ENCODE results near the gene LTN1. TPM values are rescaled to one million over a fixed set of nuclear protein-coding genes. Genes with fewer than 3 reads are reported as not detected.

Gene LTN1
- polyA plus RNA-seq, 6 donors from 2014 or later = 18.6 to 23.5 (median 20.5) TPM

DNA sequence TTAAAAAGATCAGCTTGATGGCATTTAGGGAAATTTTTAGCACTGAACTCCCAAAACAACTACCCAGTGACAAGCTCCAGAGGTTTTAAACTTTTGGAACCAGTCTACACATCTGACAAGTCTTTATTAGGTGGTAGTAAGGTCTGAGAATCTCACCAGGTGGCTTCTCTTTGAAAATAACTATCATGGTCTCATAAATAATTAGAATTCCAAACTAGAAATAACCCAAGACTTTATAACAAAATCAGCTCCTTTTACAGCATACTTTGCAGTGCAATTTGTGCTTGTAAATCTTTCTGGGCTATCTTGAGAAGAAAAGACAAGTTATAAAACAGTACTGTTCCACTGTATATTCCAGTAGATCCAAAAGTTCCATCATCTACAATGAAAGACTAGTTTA, 108.7 kb downstream of the LTN1 start:
- Mint-ChIP-seq H3K27ac (peak overlapping the region in 1 of 6 donors; percentile 20), H3K4me3 (peak overlapping the region in 6 of 8 donors; percentile 87 to 95 (median 90)), H3K36me3 (peaks cover 0 to 6% of the 10 kb centered on the region in 2 donors), H3K4me1 (peaks cover 0 to 20% (median 19%) of the 10 kb centered on the region in 3 donors), H3K27me3 (peaks cover 0 to under 1% (median 0%) of the 10 kb centered on the region in 3 donors), H3K9me3 (peaks cover 0 to 2% (median 0%) of the 10 kb centered on the region in 7 donors)
- no peak for ATAC-seq (ENCODE audit: low read depth in 2 of 2)
- no peak for DNase-seq

DNA sequence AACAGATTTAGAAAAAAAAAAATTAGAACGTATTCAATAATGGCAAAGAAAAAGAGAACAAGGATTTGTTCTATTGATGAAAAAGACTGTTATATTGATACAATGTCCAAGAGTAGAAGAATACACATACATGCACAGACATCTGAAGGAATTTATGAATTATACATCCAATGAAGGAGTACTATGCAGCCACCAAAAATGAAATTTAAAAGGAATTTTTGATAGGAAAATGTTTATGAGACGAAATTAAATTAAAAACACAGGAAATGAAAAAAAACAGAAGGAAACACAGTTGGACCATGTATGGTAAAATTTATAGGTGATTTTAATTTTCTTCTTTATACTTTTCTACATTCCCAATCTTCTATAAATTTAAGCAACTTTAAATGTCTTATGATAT, 110.3 kb downstream of the LTN1 start:
- ATAC-seq (ENCODE audit: low read depth in 2 of 2) (no peak), DNase-seq (no peak)
- Mint-ChIP-seq H3K9me3 (peaks cover 0 to 2% (median 0%) of the 10 kb centered on the region in 7 donors), H3K27ac (no peak overlapping the region), H3K36me3 (peaks cover 4 to 10% of the 10 kb centered on the region in 2 donors), H3K4me1 (peaks cover 0 to 20% (median 17%) of the 10 kb centered on the region in 3 donors), H3K27me3 (no peaks in the 10 kb centered on the region), H3K4me3 (no peak overlapping the region)

Other genes starting within 250 kb of the LTN1 start
- gene RWDD2B, start 26.5 kb upstream of the LTN1 start, polyA plus RNA-seq (ENCODE audit: low read depth in 6 of 6) = 10 to 100 TPM in 4 of 6 donors, 1 to 10 TPM in 2; 4.7 to 14.9 (median 12.0) TPM
- 10 to 100 TPM; 18.2 to 31.9 (median 23.0) TPM for gene USP16, start 31.8 kb upstream of the LTN1 start, polyA plus RNA-seq (ENCODE audit: low read depth in 6 of 6)
- 100 to 1,000 TPM; 111 to 151 (median 120) TPM for gene CCT8, start 80.8 kb upstream of the LTN1 start, polyA plus RNA-seq (ENCODE audit: low read depth in 6 of 6)
- gene MAP3K7CL, start 137.8 kb upstream of the LTN1 start, polyA plus RNA-seq (ENCODE audit: low read depth in 6 of 6) = 10 to 100 TPM in 5 of 6 donors, 1 to 10 TPM in 1; 7.8 to 38.2 (median 18.5) TPM

Data from naive B cell (primary cell).